ENCODE measurements around the gene HSD17B4. TPM values are rescaled to one million over a fixed set of nuclear protein-coding genes. Genes with fewer than 3 reads are reported as not detected.
"Not testable (repeated sequence)": the region's sequence is repeated elsewhere in the genome, so short reads cannot be mapped to it uniquely, and the experiment has no call there.

Gene HSD17B4
- total RNA-seq, 1 donor from 2014 or later, result 204 TPM

GRCh38 chr5:119409235-119409815 lies 43.0 kb upstream of the HSD17B4 start:
- H3K9me3 Mint-ChIP-seq, result no peaks in the 10 kb centered on the region

GRCh38 chr5:119410448-119411159 lies 41.7 kb upstream of the HSD17B4 start:
- no peak overlapping the region for H3K27ac Mint-ChIP-seq
- peaks cover 12% of the 10 kb centered on the region for H3K4me1 Mint-ChIP-seq (ENCODE audit: unreplicated experiment)
- peak overlapping the region; percentile 49 for H3K4me3 Mint-ChIP-seq
- DNase-seq (ENCODE audit: extremely low spot score, unreplicated experiment), result no peak
- H3K27me3 Mint-ChIP-seq, result peaks cover 3% of the 10 kb centered on the region
- no peaks in the 10 kb centered on the region for H3K9me3 Mint-ChIP-seq
- H3K36me3 Mint-ChIP-seq, result no peaks in the 10 kb centered on the region
- TF ChIP-seq CTCF (conservative IDR thresholded peaks at IDR 0.05), result no peak

More at GRCh38 chr5:119409235-119409815, 43.0 kb upstream of the HSD17B4 start:
- TF ChIP-seq CTCF (conservative IDR thresholded peaks at IDR 0.05), result no peak
- Mint-ChIP-seq H3K36me3 (no peaks in the 10 kb centered on the region), H3K4me3 (no peak overlapping the region), H3K4me1 (ENCODE audit: unreplicated experiment) (peaks cover 12% of the 10 kb centered on the region), H3K27me3 (peaks cover 3% of the 10 kb centered on the region), H3K27ac (no peak overlapping the region)
- DNase-seq (ENCODE audit: extremely low spot score, unreplicated experiment), result no peak

- H3K27me3 Mint-ChIP-seq, result no peaks in the 10 kb centered on the region
- H3K36me3 Mint-ChIP-seq, result no peaks in the 10 kb centered on the region
- peak; percentile 99 for TF ChIP-seq CTCF (conservative IDR thresholded peaks at IDR 0.05)
- H3K4me3 Mint-ChIP-seq, result peak overlapping the region; percentile 91
- DNase-seq (ENCODE audit: extremely low spot score, unreplicated experiment), result no peak
- H3K9me3 Mint-ChIP-seq, result no peaks in the 10 kb centered on the region
- peaks cover 12% of the 10 kb centered on the region for H3K4me1 Mint-ChIP-seq (ENCODE audit: unreplicated experiment)
- peak overlapping the region; percentile 82 for H3K27ac Mint-ChIP-seq
Measured at GRCh38 chr5:119411361-119412278, 40.7 kb upstream of the HSD17B4 start.

GRCh38 chr5:119412279-119413227 lies 39.7 kb upstream of the HSD17B4 start:
- Mint-ChIP-seq H3K4me1 (ENCODE audit: unreplicated experiment) (peaks cover 12% of the 10 kb centered on the region), H3K36me3 (no peaks in the 10 kb centered on the region), H3K9me3 (no peaks in the 10 kb centered on the region), H3K4me3 (peak overlapping the region; percentile 91), H3K27me3 (no peaks in the 10 kb centered on the region), H3K27ac (peak overlapping the region; percentile 82)
- peak; percentile 50 for TF ChIP-seq CTCF (conservative IDR thresholded peaks at IDR 0.05)
- no peak for DNase-seq (ENCODE audit: extremely low spot score, unreplicated experiment)

- H3K27me3 Mint-ChIP-seq, H3K27ac Mint-ChIP-seq, H3K9me3 Mint-ChIP-seq: not testable (repeated sequence)
Measured at GRCh38 chr5:119414124-119414734, 38.1 kb upstream of the HSD17B4 start.

More at GRCh38 chr5:119414124-119414734, 38.1 kb upstream of the HSD17B4 start:
- peaks cover 12% of the 10 kb centered on the region for H3K4me1 Mint-ChIP-seq (ENCODE audit: unreplicated experiment)
- H3K36me3 Mint-ChIP-seq; H3K4me3 Mint-ChIP-seq; DNase-seq (ENCODE audit: extremely low spot score, unreplicated experiment): not testable (repeated sequence)
